ENCODE results near the gene CACNA1G.

Gene CACNA1G

DNA sequence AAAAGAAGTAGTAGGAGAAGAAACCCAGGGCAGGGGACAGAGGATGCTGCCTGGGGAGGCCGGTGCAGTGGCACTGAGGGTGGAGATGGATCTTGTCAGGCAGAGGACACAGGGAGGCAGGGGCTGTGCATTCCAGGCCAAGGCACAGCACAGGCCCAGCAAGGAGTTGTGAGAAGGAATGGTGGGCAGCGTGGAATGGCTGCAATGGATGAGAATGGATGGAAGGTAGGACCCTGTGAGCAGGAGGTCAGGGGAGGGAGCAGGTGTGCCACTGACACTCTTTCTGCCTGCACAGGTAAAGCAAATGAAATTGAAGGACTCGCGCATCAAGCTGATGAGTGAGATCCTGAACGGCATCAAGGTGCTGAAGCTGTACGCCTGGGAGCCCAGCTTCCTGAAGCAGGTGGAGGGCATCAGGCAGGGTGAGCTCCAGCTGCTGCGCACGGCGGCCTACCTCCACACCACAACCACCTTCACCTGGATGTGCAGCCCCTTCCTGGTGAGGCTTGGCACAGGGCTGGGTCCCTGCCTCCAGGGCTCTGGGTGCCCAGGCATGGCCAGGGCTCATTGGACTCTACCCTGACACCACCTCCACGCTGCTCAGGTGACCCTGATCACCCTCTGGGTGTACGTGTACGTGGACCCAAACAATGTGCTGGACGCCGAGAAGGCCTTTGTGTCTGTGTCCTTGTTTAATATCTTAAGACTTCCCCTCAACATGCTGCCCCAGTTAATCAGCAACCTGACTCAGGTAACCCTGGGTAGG lies 106.9 kb downstream of the CACNA1G start:
- DNase-seq (ENCODE audit: low read depth in 1 of 2, low spot score in 1 of 2): no peak

DNA sequence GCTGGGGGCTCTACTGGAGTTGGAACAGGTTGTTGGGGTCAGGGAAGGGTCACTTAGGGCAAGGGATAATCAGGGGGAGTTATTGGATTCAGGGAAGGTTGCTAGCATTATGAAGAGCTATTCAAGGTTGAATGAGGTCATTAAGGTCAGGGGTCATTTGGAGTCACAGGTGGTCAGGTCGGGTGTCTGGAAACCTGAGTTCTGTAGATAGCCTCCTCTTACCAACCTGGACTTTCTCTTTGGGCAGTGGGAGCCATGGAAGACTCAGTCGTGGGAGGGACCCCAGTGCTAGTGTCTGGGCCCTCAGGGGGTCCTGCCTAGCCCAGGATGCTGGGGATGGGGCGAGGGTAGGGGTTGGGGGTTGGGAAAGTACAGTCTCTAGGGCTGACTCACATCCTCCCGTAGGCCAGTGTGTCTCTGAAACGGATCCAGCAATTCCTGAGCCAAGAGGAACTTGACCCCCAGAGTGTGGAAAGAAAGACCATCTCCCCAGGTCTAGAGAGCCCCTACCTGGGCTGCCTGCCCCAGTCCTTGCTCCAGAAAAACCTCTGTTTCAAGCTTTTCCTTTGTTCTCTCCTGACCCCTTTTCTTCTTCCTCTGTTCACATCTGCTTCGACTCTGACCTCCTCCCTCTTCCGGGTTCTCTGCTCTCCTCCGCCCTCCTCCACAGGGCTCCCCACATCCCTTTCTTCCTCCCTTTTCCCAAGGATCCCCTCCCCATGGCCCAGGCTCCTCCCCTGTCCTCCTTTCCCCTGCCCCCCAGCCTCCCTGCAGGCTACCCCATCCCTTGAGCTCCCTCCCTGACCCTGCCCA lies 107.7 kb downstream of the CACNA1G start:
- DNase-seq (ENCODE audit: low read depth in 1 of 2, low spot score in 1 of 2): no peak

DNA sequence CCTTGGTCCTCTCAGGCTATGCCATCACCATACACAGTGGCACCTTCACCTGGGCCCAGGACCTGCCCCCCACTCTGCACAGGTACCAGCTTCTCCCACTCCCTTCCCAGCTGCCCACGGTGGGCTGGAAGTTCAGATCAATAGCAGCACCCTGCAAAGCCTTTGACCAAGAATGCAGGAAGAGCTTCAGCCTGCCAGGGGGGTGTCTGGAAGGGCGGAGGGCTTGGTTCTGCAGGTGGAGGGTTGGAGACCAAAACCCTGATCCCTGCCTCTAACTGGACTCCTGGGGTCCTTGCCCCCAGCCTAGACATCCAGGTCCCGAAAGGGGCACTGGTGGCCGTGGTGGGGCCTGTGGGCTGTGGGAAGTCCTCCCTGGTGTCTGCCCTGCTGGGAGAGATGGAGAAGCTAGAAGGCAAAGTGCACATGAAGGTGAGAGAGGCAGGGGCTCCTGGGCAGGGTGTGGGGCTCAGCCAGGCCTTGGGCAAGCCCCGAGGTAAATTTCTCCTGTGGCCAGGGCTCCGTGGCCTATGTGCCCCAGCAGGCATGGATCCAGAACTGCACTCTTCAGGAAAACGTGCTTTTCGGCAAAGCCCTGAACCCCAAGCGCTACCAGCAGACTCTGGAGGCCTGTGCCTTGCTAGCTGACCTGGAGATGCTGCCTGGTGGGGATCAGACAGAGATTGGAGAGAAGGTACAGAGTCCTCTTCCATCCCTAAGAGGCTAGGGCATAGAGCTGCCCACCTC lies 108.5 kb downstream of the CACNA1G start:
- no peak for DNase-seq (ENCODE audit: low read depth in 1 of 2, low spot score in 1 of 2)

DNA sequence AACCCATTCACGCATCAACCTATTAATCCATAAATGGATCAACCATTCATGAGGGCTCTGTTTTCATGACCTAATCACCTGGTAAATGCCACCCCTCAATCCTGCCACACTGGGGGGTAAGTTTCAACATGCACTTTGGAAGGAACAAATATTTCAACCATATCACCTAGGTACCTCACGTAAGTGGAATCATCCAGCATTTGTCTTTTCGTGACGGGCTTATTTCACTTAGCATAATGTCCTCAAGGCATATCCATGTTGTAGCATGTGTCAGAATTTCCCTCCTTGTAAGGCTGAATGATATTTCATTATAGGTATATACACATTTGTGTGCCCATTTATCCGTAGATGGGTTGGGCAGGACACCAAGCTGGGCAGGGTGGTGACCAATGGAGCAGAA lies 111.6 kb downstream of the CACNA1G start:
- DNase-seq (ENCODE audit: low read depth in 1 of 2, low spot score in 1 of 2): no peak

DNA sequence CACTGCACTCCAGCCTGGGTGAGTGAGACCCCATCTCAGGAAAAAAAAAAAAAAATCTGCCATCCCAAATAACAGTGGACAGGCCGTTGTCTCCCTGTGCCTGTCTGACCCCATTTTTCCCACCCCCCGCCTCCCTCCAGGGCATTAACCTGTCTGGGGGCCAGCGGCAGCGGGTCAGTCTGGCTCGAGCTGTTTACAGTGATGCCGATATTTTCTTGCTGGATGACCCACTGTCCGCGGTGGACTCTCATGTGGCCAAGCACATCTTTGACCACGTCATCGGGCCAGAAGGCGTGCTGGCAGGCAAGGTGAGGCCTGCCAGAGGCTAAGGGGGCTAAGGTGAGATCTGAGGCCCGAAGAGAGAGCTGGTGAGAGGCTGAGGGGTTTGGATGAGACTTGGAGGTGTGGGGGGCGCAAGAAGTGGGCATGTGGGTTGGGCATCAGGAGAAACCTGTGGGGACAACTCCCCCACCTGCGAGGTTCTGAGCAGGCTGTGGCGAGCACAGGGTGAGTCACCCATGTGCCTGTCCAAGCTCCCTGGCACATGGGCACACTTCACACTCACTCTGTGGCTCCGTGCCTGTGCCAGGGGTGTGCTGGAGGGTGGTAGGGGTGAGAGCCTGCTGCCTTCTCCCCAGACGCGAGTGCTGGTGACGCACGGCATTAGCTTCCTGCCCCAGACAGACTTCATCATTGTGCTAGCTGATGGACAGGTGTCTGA lies 112.5 kb downstream of the CACNA1G start:
- no peak for DNase-seq (ENCODE audit: low read depth in 1 of 2, low spot score in 1 of 2)

DNA sequence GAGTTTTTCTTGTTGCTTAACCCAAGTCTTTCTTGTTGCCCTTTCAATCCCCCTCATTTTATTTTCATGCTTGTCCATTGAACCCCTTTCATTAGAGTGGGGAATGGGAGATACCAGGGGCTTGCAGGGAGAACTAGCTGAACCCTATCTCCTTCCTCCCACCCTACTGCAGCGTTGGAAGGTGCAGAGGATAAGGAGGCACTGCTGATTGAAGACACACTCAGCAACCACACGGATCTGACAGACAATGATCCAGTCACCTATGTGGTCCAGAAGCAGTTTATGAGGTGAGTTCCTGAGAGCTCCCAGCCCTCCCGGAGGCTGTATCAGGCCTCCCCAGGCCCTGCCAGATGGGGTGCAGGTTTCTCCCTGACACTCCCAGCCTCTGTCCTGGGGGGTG lies 114.7 kb downstream of the CACNA1G start:
- DNase-seq (ENCODE audit: low read depth in 1 of 2, low spot score in 1 of 2): no peak

DNA sequence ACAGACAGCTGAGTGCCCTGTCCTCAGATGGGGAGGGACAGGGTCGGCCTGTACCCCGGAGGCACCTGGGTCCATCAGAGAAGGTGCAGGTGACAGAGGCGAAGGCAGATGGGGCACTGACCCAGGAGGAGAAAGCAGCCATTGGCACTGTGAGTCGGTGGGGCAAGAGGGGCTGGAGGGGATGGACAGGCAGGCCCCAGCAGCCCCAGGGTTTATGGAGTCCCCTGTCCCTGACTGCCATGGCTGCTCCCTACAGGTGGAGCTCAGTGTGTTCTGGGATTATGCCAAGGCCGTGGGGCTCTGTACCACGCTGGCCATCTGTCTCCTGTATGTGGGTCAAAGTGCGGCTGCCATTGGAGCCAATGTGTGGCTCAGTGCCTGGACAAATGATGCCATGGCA lies 115.1 kb downstream of the CACNA1G start:
- no peak for DNase-seq (ENCODE audit: low read depth in 1 of 2, low spot score in 1 of 2)

- no peak for DNase-seq (ENCODE audit: low read depth in 1 of 2, low spot score in 1 of 2)
Measured at GRCh38 chr17:50676065-50676975, 115.8 kb downstream of the CACNA1G start.
